Pons (tissue), 1 donor: ENCODE results near the gene SLC22A5.
"Not testable (repeated sequence)": the region's sequence is repeated elsewhere in the genome, so short reads cannot be mapped to it uniquely, and the experiment has no call there.

Experiments used
- DNase-seq: peaks from one replicate; pipeline ENCODE4 v3.0.0-alpha.2; 2016; ENCODE audit warnings: low spot score

Gene SLC22A5

GRCh38 chr5:132428147-132428482 is 58.6 kb downstream of the SLC22A5 start:
- DNase-seq = no peak

- DNase-seq = no peak
Measured at GRCh38 chr5:132428484-132429462, 59.3 kb downstream of the SLC22A5 start.

GRCh38 chr5:132429463-132430440 is 60.2 kb downstream of the SLC22A5 start:
- DNase-seq = no peak

- DNase-seq = no peak
Measured at GRCh38 chr5:132430746-132431145, 61.2 kb downstream of the SLC22A5 start.

- no peak for DNase-seq
Measured at GRCh38 chr5:132431632-132432031, 62.1 kb downstream of the SLC22A5 start.

GRCh38 chr5:132433141-132433540 is 63.6 kb downstream of the SLC22A5 start:
- no peak for DNase-seq

- DNase-seq = no peak
Measured at GRCh38 chr5:132434416-132435286, 65.1 kb downstream of the SLC22A5 start.

- no peak for DNase-seq
Measured at GRCh38 chr5:132435447-132435846, 65.9 kb downstream of the SLC22A5 start.

- DNase-seq = no peak
Measured at GRCh38 chr5:132435886-132436285, 66.4 kb downstream of the SLC22A5 start.

GRCh38 chr5:132436936-132437335 is 67.4 kb downstream of the SLC22A5 start:
- no peak for DNase-seq

- no peak for DNase-seq
Measured at GRCh38 chr5:132437604-132438266, 68.2 kb downstream of the SLC22A5 start.

GRCh38 chr5:132438267-132438645 is 68.7 kb downstream of the SLC22A5 start:
- not testable (repeated sequence) for DNase-seq

- DNase-seq = no peak
Measured at GRCh38 chr5:132438917-132439316, 69.4 kb downstream of the SLC22A5 start.

- no peak for DNase-seq
Measured at GRCh38 chr5:132439521-132440089, 70.1 kb downstream of the SLC22A5 start.

- no peak for DNase-seq
Measured at GRCh38 chr5:132444061-132444460, 74.6 kb downstream of the SLC22A5 start.
